ENCODE data around the gene THAP7.

THAP7 gene

GRCh38 chr22:21033895-21034294 lies 32.0 kb upstream of the THAP7 start:
- H3K79me2 ChIP-seq (ENCODE audit: control insufficient read depth, low read length), result no peaks in the 10 kb centered on the region
- no peak overlapping the region for H3K27ac ChIP-seq (ENCODE audit: low read depth, low read length)
- H3K27me3 ChIP-seq (ENCODE audit: control insufficient read depth, low read length), result peaks cover 11% of the 10 kb centered on the region
- no peak for TF ChIP-seq CTCF (IDR thresholded peaks at IDR 0.05; ENCODE audit: low read depth, low read length, poor library complexity, severe bottlenecking)
- no peak for TF ChIP-seq EZH2phosphoT487 (IDR thresholded peaks at IDR 0.05; ENCODE audit: borderline replicate concordance, low read length)
- no peaks in the 10 kb centered on the region for H3K36me3 ChIP-seq (ENCODE audit: control insufficient read depth, low read length)
- no peak overlapping the region for H3K4me2 ChIP-seq (ENCODE audit: low read length)
- no peaks in the 10 kb centered on the region for H3K9me2 ChIP-seq (replicated peaks; ENCODE audit: control insufficient read depth, low read length)
- no peaks in the 10 kb centered on the region for H3F3A ChIP-seq (ENCODE audit: control insufficient read depth, insufficient read depth)
- no peaks in the 10 kb centered on the region for H4K20me1 ChIP-seq (ENCODE audit: control insufficient read depth, insufficient read depth, low read depth, low read length)
- no peaks in the 10 kb centered on the region for H3K4me1 ChIP-seq (ENCODE audit: control insufficient read depth, low read length)
- H3K4me3 ChIP-seq (ENCODE audit: low read length), result no peak overlapping the region
- no peaks in the 10 kb centered on the region for H3K9me3 ChIP-seq (ENCODE audit: control insufficient read depth, insufficient read depth, low read length)

- Histone ChIP-seq H3K4me2 (ENCODE audit: low read length) (no peak overlapping the region), H3K27me3 (ENCODE audit: control insufficient read depth, low read length) (peaks cover 8% of the 10 kb centered on the region), H4K20me1 (ENCODE audit: control insufficient read depth, insufficient read depth, low read depth, low read length) (no peaks in the 10 kb centered on the region), H3K27ac (ENCODE audit: low read depth, low read length) (no peak overlapping the region), H3K9me3 (ENCODE audit: control insufficient read depth, insufficient read depth, low read length) (no peaks in the 10 kb centered on the region), H3K4me1 (ENCODE audit: control insufficient read depth, low read length) (no peaks in the 10 kb centered on the region), H3K4me3 (ENCODE audit: low read length) (no peak overlapping the region), H3K9me2 (replicated peaks; ENCODE audit: control insufficient read depth, low read length) (no peaks in the 10 kb centered on the region), H3K79me2 (ENCODE audit: control insufficient read depth, low read length) (no peaks in the 10 kb centered on the region), H3F3A (ENCODE audit: control insufficient read depth, insufficient read depth) (no peaks in the 10 kb centered on the region), H3K36me3 (ENCODE audit: control insufficient read depth, low read length) (no peaks in the 10 kb centered on the region)
- TF ChIP-seq CTCF (IDR thresholded peaks at IDR 0.05; ENCODE audit: low read depth, low read length, poor library complexity, severe bottlenecking), result no peak
Observed at GRCh38 chr22:21032868-21033688, 31.2 kb upstream of the THAP7 start.

GRCh38 chr22:21032037-21032867 lies 30.3 kb upstream of the THAP7 start, which contains the start of gene SLC7A4:
TSS of gene SLC7A4 (minus strand) at chr22:21032561. CDS start at chr22:21031812, 749 bp downstream.
- no peaks in the 10 kb centered on the region for H3K9me3 ChIP-seq (ENCODE audit: control insufficient read depth, insufficient read depth, low read length)
- peaks cover 8% of the 10 kb centered on the region for H3K27me3 ChIP-seq (ENCODE audit: control insufficient read depth, low read length)
- H3K36me3 ChIP-seq (ENCODE audit: control insufficient read depth, low read length), result no peaks in the 10 kb centered on the region
- H4K20me1 ChIP-seq (ENCODE audit: control insufficient read depth, insufficient read depth, low read depth, low read length), result no peaks in the 10 kb centered on the region
- H3K27ac ChIP-seq (ENCODE audit: low read depth, low read length), result no peak within 1 kb of the TSS
- H3K9me2 ChIP-seq (replicated peaks; ENCODE audit: control insufficient read depth, low read length), result no peaks in the 10 kb centered on the region
- TF ChIP-seq EZH2phosphoT487 (IDR thresholded peaks at IDR 0.05; ENCODE audit: borderline replicate concordance, low read length), result no peak
- no peak for TF ChIP-seq CTCF (IDR thresholded peaks at IDR 0.05; ENCODE audit: low read depth, low read length, poor library complexity, severe bottlenecking)
- no peak within 1 kb of the TSS for H3K4me3 ChIP-seq (ENCODE audit: low read length)
- no peaks in the 10 kb centered on the region for H3K4me1 ChIP-seq (ENCODE audit: control insufficient read depth, low read length)
- H3K4me2 ChIP-seq (ENCODE audit: low read length), result no peak within 1 kb of the TSS
- H3K79me2 ChIP-seq (ENCODE audit: control insufficient read depth, low read length), result no peaks in the 10 kb centered on the region
- no peaks in the 10 kb centered on the region for H3F3A ChIP-seq (ENCODE audit: control insufficient read depth, insufficient read depth)
